ENCODE data around the gene GABRG3. TPM values are rescaled to one million over a fixed set of nuclear protein-coding genes. Genes with fewer than 3 reads are reported as not detected.

Gene GABRG3
- total RNA-seq, 1 experiment from 2014 or later: 0.15 TPM

DNA sequence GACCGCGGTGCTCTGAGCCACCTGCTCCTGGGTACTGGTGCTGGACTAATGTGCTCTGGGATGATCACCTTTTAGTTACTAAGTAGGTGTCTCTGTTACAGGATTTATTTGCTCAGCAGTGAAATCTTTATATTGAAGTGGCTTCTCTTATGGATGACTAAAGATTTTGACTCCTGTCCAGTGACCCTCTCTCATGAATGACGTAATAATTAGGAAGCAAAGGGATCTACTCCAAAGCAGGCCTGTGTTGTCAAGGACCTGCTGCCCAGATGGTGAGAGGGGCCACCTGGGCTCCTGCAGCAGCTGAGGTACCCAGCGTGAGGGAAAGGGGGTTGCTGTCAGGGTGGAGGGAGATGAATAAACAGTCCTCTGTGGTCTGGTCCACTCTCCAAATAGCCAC lies 263.6 kb downstream of the GABRG3 start:
- Histone ChIP-seq H2AFZ (ENCODE audit: low read length) (no peak overlapping the region), H2BK5ac (ENCODE audit: insufficient read length, low read length) (no peak overlapping the region), H4K5ac (ENCODE audit: insufficient read length, low read depth, low read length) (no peak overlapping the region), H4K20me1 (ENCODE audit: control insufficient read depth, insufficient read depth, insufficient read length) (no peaks in the 10 kb centered on the region), H3K56ac (ENCODE audit: insufficient read length, low read depth, low read length) (no peak overlapping the region), H2BK12ac (ENCODE audit: insufficient read length, low read depth, low read length) (no peak overlapping the region), H3K18ac (ENCODE audit: insufficient read length, low read depth, low read length) (no peak overlapping the region), H2BK120ac (ENCODE audit: low read depth, low read length, poor library complexity, severe bottlenecking) (no peak overlapping the region), H3K9ac (ENCODE audit: extremely low read depth, insufficient read length, low read length) (no peak overlapping the region), H3K27ac (ENCODE audit: insufficient read length, low read depth, low read length) (no peak overlapping the region), H3K4me1 (ENCODE audit: insufficient read depth, low read length) (no peaks in the 10 kb centered on the region), H2AK5ac (ENCODE audit: insufficient read length, low read length) (no peak overlapping the region), H4K8ac (replicated peaks; ENCODE audit: insufficient read length, low read depth, low read length) (no peak overlapping the region), H3K14ac (ENCODE audit: insufficient read depth, low read length) (no peak overlapping the region), H3K4me2 (ENCODE audit: insufficient read depth, insufficient read length, low read length) (no peak overlapping the region), H3T11ph (ENCODE audit: low read length) (no peak overlapping the region), H4K91ac (ENCODE audit: insufficient read length, low read depth, low read length) (no peak overlapping the region), H3K23me2 (ENCODE audit: insufficient read length, low read depth, low read length, poor library complexity, severe bottlenecking) (no peaks in the 10 kb centered on the region), H3K79me1 (ENCODE audit: insufficient read depth, low read depth, low read length, poor library complexity, severe bottlenecking) (no peaks in the 10 kb centered on the region), H3K4ac (ENCODE audit: low read depth, low read length) (no peak overlapping the region), H2BK15ac (ENCODE audit: low read depth, low read length) (no peak overlapping the region), H3K9me3 (ENCODE audit: control insufficient read depth, low read depth, low read length) (no peaks in the 10 kb centered on the region), H2BK20ac (ENCODE audit: low read depth, low read length, poor library complexity, severe bottlenecking) (no peak overlapping the region), H3K27me3 (ENCODE audit: insufficient read depth, low read length) (no peaks in the 10 kb centered on the region), H3K23ac (ENCODE audit: insufficient read length, low read depth, low read length) (no peak overlapping the region), H3K79me2 (ENCODE audit: insufficient read depth, low read length) (no peaks in the 10 kb centered on the region)
- no peak for TF ChIP-seq CTCF (conservative IDR thresholded peaks at IDR 0.05)
- Mint-ChIP-seq H3K36me3 (ENCODE audit: insufficient read depth in 1 of 3, low read depth in 3 of 3) (no peaks in the 10 kb centered on the region), H3K27me3 (ENCODE audit: low read depth) (no peaks in the 10 kb centered on the region), H3K4me3 (no peak overlapping the region), H3K27ac (no peak overlapping the region), H3K9me3 (no peaks in the 10 kb centered on the region), H3K4me1 (peaks cover 5 to 6% of the 10 kb centered on the region in 2 experiments; a peak in 3 of 4 replicates)
- DNase-seq: no peak
- no CpG with 5 or more reads among the region's 4 CpGs for WGBS (ENCODE audit: extremely low coverage, insufficient read length, low lambda C conversion rate)
